ENCODE measurements around the gene AKT1S1. TPM values are rescaled to one million over a fixed set of nuclear protein-coding genes. Genes with fewer than 3 reads are reported as not detected.

The AKT1S1 gene
- total and polyA plus RNA-seq, 2 donors (not counting 3 experiments of a cell fraction or from before 2014, with no cell fraction given), result 64.2 to 68.3 TPM

DNA sequence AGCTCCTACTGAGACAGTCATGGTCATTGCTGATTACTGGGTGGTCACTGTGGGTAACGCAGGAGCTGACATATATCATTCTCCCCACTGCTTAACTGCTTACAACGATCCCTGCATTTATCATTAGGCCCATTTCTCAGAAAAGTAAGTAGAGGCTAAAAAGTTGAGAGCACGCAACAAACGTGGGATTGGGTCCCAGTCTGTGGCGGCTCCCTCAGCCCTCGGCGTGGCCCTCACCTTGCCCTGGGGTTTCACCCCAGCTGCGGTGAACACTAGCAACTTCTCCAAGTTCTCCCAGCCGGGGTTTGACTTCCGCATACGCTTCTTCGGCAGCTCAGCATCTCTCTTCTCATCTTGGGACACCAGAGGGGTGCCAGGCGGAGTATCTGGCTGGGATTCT lies 12.3 kb downstream of the AKT1S1 start:
- Histone ChIP-seq H3K4me2 (ENCODE audit: insufficient read depth, low read length) (no peak overlapping the region), H3K9ac (replicated peaks; ENCODE audit: extremely low read depth, insufficient read depth, low read length) (no peak overlapping the region), H3K79me2 (ENCODE audit: control insufficient read depth, insufficient read depth, low read length) (peaks cover 26% of the 10 kb centered on the region), H3K9me3 (replicated peaks; ENCODE audit: control insufficient read depth, insufficient read depth, low read length) (no peaks in the 10 kb centered on the region), H3K36me3 (ENCODE audit: control insufficient read depth in 2 of 2, extremely low read depth in 1 of 2, insufficient read depth in 2 of 2, low read length in 2 of 2) (peaks cover 13 to 30% of the 10 kb centered on the region in 2 experiments), H3K4me3 (replicated peaks in 1 of 3; ENCODE audit: insufficient read depth in 1 of 3, low read depth in 1 of 3, low read length in 3 of 3) (no peak overlapping the region), H2AFZ (ENCODE audit: low read depth, low read length) (no peak overlapping the region), H3K9me1 (replicated peaks; ENCODE audit: control insufficient read depth, extremely low read depth, insufficient read depth, low read length) (no peaks in the 10 kb centered on the region), H3K27ac (ENCODE audit: insufficient read depth, low read depth, low read length) (no peak overlapping the region), H3K27me3 (ENCODE audit: control insufficient read depth in 2 of 2, insufficient read depth in 2 of 2, low read length in 2 of 2) (no peaks in the 10 kb centered on the region), H4K20me1 (replicated peaks; ENCODE audit: control insufficient read depth, extremely low read depth, insufficient read depth, low read length) (no peaks in the 10 kb centered on the region), H3K4me1 (ENCODE audit: control insufficient read depth, extremely low read depth, insufficient read depth, low read length) (peaks cover 22% of the 10 kb centered on the region)
- CTCF ChIA-PET, result interaction anchor here (1.0 to 1.5 kb wide), 2 partner anchors 14 to 52 kb away, joined by 3 read pairs; partner anchors contain the start of gene FUZ
- no peak for DNase-seq (ENCODE audit: low read depth, low spot score)
- no TSS peak for BruUV-seq (replicated peaks)
- dilution Hi-C loops (cut with MboI; ENCODE audit: extremely low pct_ligation_motif_present, low sequenced_read_pairs) (no loop called here), intact Hi-C loops (cut with micrococcal nuclease) (loop anchor here (5.0 kb wide), 2 partner anchors 188 to 273 kb away; partner anchors contain the start of genes PRMT1 and PRR12)
- no peak for TF ChIP-seq EZH2 (IDR thresholded peaks at IDR 0.05; ENCODE audit: borderline replicate concordance, low read depth, low read length, severe bottlenecking)
- no peak for TF ChIP-seq POLR2A (IDR thresholded peaks at IDR 0.05; ENCODE audit: low read depth, low read length)
- no peak for TF ChIP-seq FOS (IDR thresholded peaks at IDR 0.05; ENCODE audit: borderline replicate concordance, insufficient read depth, low read length)
- no peak for TF ChIP-seq JUN (IDR thresholded peaks at IDR 0.05; ENCODE audit: borderline replicate concordance, insufficient read depth, insufficient read length, low read depth)
- no peak for TF ChIP-seq POLR2AphosphoS5 (IDR thresholded peaks at IDR 0.05; ENCODE audit: insufficient read depth, low read depth, low read length)
- TF ChIP-seq, protein P1, sequence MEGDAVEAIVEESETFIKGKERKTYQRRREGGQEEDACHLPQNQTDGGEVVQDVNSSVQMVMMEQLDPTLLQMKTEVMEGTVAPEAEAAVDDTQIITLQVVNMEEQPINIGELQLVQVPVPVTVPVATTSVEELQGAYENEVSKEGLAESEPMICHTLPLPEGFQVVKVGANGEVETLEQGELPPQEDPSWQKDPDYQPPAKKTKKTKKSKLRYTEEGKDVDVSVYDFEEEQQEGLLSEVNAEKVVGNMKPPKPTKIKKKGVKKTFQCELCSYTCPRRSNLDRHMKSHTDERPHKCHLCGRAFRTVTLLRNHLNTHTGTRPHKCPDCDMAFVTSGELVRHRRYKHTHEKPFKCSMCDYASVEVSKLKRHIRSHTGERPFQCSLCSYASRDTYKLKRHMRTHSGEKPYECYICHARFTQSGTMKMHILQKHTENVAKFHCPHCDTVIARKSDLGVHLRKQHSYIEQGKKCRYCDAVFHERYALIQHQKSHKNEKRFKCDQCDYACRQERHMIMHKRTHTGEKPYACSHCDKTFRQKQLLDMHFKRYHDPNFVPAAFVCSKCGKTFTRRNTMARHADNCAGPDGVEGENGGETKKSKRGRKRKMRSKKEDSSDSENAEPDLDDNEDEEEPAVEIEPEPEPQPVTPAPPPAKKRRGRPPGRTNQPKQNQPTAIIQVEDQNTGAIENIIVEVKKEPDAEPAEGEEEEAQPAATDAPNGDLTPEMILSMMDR (IDR thresholded peaks at IDR 0.05; ENCODE audit: extremely low read depth in 1 of 2, insufficient read depth in 1 of 2, low read depth in 1 of 2, low read length in 2 of 2), result no peak
- TF ChIP-seq GATA2 (IDR thresholded peaks at IDR 0.05; ENCODE audit: insufficient read depth, insufficient read length, low read depth, low read length), result no peak
- TF ChIP-seq, protein P2, sequence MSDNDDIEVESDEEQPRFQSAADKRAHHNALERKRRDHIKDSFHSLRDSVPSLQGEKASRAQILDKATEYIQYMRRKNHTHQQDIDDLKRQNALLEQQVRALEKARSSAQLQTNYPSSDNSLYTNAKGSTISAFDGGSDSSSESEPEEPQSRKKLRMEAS (IDR thresholded peaks at IDR 0.05; ENCODE audit: insufficient read depth, insufficient read length), result no peak
- TF ChIP-seq MYC (IDR thresholded peaks at IDR 0.05; ENCODE audit: low read depth, low read length), result no peak
- no peak for FAIRE-seq
- POLR2A ChIA-PET, result interaction anchor here (0.6 to 0.9 kb wide), 3 partner anchors 14 to 129 kb away, joined by 4 to 6 read pairs (median 6); partner anchors contain the start of gene PTOV1

All from endothelial cell of umbilical vein (primary cell).